Measurements from ENCODE around the gene SIL1. TPM values are rescaled to one million over a fixed set of nuclear protein-coding genes. Genes with fewer than 3 reads are reported as not detected.
"Not testable (repeated sequence)": the region's sequence is repeated elsewhere in the genome, so short reads cannot be mapped to it uniquely, and the experiment has no call there.

SIL1 gene
- total RNA-seq, 1 donor from 2014 or later = 26.1 TPM

GRCh38 chr5:139049780-139050179 is 148.4 kb downstream of the SIL1 start:
- Histone ChIP-seq H3K27me3 (ENCODE audit: control insufficient read depth in 3 of 3, insufficient read depth in 3 of 3, low read length in 3 of 3) (no peaks in the 10 kb centered on the region), H3K9me3 (ENCODE audit: control insufficient read depth in 3 of 3, low read length in 3 of 3) (no peaks in the 10 kb centered on the region), H3K4me1 (ENCODE audit: control insufficient read depth in 3 of 3, insufficient read depth in 3 of 3, low read length in 3 of 3) (peaks cover 4 to 12% (median 9%) of the 10 kb centered on the region in 3 donors), H3K36me3 (ENCODE audit: control insufficient read depth in 3 of 3, insufficient read depth in 3 of 3, low read length in 3 of 3) (peaks cover 0 to 2% (median 0%) of the 10 kb centered on the region in 3 donors), H3K4me3 (ENCODE audit: low read length in 3 of 3) (no peak overlapping the region), H3K27ac (ENCODE audit: low read depth, low read length) (no peak overlapping the region), H3K9ac (ENCODE audit: low read depth in 1 of 3, low read length in 3 of 3) (no peak overlapping the region)

GRCh38 chr5:139046551-139046950 is 151.6 kb downstream of the SIL1 start:
- Histone ChIP-seq H3K36me3 (ENCODE audit: control insufficient read depth in 3 of 3, insufficient read depth in 3 of 3, low read length in 3 of 3) (peaks cover 0 to 2% (median 0%) of the 10 kb centered on the region in 3 donors), H3K4me3 (ENCODE audit: low read length in 3 of 3) (no peak overlapping the region), H3K27me3 (ENCODE audit: control insufficient read depth in 3 of 3, insufficient read depth in 3 of 3, low read length in 3 of 3) (no peaks in the 10 kb centered on the region), H3K27ac (ENCODE audit: low read depth, low read length) (no peak overlapping the region), H3K9ac (ENCODE audit: low read depth in 1 of 3, low read length in 3 of 3) (no peak overlapping the region), H3K9me3 (ENCODE audit: control insufficient read depth in 3 of 3, low read length in 3 of 3) (no peaks in the 10 kb centered on the region), H3K4me1 (ENCODE audit: control insufficient read depth in 3 of 3, insufficient read depth in 3 of 3, low read length in 3 of 3) (peaks cover 4 to 8% (median 6%) of the 10 kb centered on the region in 3 donors)

DNA sequence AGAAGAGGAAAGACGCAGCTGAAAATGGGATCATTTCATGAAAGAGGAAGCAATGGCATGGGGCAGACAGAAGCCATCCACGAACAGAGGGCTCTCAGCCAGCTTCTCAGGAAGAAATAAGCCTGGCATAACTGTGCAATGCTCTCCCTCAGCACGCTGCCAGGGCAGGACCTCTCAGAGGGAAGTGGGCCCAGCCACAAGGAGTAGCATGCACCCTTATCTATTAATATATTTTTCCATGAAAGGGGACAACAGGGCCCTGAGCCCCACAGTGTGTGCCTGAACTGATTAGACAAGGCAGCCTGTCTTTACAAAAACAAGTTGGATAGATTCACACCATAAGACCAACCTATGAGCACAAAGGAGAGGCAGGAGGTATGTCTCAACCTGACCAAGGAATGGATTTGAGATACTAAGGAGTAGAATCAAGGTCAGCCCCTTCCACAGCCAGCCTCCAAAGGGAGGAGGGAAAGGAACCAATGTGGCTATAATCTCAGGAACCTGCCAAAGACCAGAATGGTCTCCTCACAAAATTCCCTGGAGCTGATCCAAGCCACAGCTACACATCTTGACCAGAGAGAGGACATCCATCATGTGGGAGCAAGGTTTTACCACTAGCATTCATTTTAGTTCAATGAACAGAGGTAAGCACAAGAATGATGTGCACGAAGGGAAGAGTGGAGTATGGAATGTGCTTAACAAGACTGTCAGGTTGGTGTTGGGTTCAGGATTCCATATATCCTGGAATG is 154.8 kb downstream of the SIL1 start:
- H3K36me3 ChIP-seq (ENCODE audit: control insufficient read depth in 3 of 3, insufficient read depth in 3 of 3, low read length in 3 of 3) = peaks cover 0 to 4% (median 0%) of the 10 kb centered on the region in 3 donors

GRCh38 chr5:139040081-139040480 is 158.1 kb downstream of the SIL1 start:
- Histone ChIP-seq H3K27me3 (ENCODE audit: control insufficient read depth in 3 of 3, insufficient read depth in 3 of 3, low read length in 3 of 3) (no peaks in the 10 kb centered on the region), H3K36me3 (ENCODE audit: control insufficient read depth in 3 of 3, insufficient read depth in 3 of 3, low read length in 3 of 3) (peaks cover 0 to 4% (median 0%) of the 10 kb centered on the region in 3 donors), H3K27ac (ENCODE audit: low read depth, low read length) (no peak overlapping the region), H3K9me3 (ENCODE audit: control insufficient read depth in 3 of 3, low read length in 3 of 3) (no peaks in the 10 kb centered on the region), H3K4me3 (ENCODE audit: low read length in 3 of 3) (no peak overlapping the region), H3K4me1 (ENCODE audit: control insufficient read depth in 3 of 3, insufficient read depth in 3 of 3, low read length in 3 of 3) (no peaks in the 10 kb centered on the region), H3K9ac (ENCODE audit: low read depth in 1 of 3, low read length in 3 of 3) (no peak overlapping the region)

More for the DNA sequence above, 154.8 kb downstream of the SIL1 start:
- no peaks in the 10 kb centered on the region for H3K27me3 ChIP-seq (ENCODE audit: control insufficient read depth in 3 of 3, insufficient read depth in 3 of 3, low read length in 3 of 3)
- H3K9me3 ChIP-seq (ENCODE audit: control insufficient read depth in 3 of 3, low read length in 3 of 3) = no peaks in the 10 kb centered on the region
- H3K9ac ChIP-seq (ENCODE audit: low read depth in 1 of 3, low read length in 3 of 3) = no peak overlapping the region
- H3K4me3 ChIP-seq (ENCODE audit: low read length in 3 of 3) = no peak overlapping the region
- H3K27ac ChIP-seq (ENCODE audit: low read depth, low read length) = no peak overlapping the region
- no peaks in the 10 kb centered on the region for H3K4me1 ChIP-seq (ENCODE audit: control insufficient read depth in 3 of 3, insufficient read depth in 3 of 3, low read length in 3 of 3)

- no peak overlapping the region for H3K9ac ChIP-seq (ENCODE audit: low read depth in 1 of 3, low read length in 3 of 3)
- no peak overlapping the region for H3K27ac ChIP-seq (ENCODE audit: low read depth, low read length)
- peaks cover 0 to 4% (median 0%) of the 10 kb centered on the region in 3 donors for H3K36me3 ChIP-seq (ENCODE audit: control insufficient read depth in 3 of 3, insufficient read depth in 3 of 3, low read length in 3 of 3)
- H3K4me1 ChIP-seq (ENCODE audit: control insufficient read depth in 3 of 3, insufficient read depth in 3 of 3, low read length in 3 of 3) = no peaks in the 10 kb centered on the region
- no peaks in the 10 kb centered on the region for H3K9me3 ChIP-seq (ENCODE audit: control insufficient read depth in 3 of 3, low read length in 3 of 3)
- H3K27me3 ChIP-seq (ENCODE audit: control insufficient read depth in 3 of 3, insufficient read depth in 3 of 3, low read length in 3 of 3) = no peaks in the 10 kb centered on the region
- H3K4me3 ChIP-seq (ENCODE audit: low read length in 3 of 3) = no peak overlapping the region
These were observed 159.4 kb downstream of the SIL1 start for GRCh38 chr5:139038613-139039305.

GRCh38 chr5:139037732-139038131 is 160.4 kb downstream of the SIL1 start:
- no peak overlapping the region for H3K9ac ChIP-seq (ENCODE audit: low read depth in 1 of 3, low read length in 3 of 3)
- no peaks in the 10 kb centered on the region for H3K4me1 ChIP-seq (ENCODE audit: control insufficient read depth in 3 of 3, insufficient read depth in 3 of 3, low read length in 3 of 3)
- peaks cover 0 to 4% (median 0%) of the 10 kb centered on the region in 3 donors for H3K36me3 ChIP-seq (ENCODE audit: control insufficient read depth in 3 of 3, insufficient read depth in 3 of 3, low read length in 3 of 3)
- no peaks in the 10 kb centered on the region for H3K9me3 ChIP-seq (ENCODE audit: control insufficient read depth in 3 of 3, low read length in 3 of 3)
- no peak overlapping the region for H3K4me3 ChIP-seq (ENCODE audit: low read length in 3 of 3)
- no peak overlapping the region for H3K27ac ChIP-seq (ENCODE audit: low read depth, low read length)
- no peaks in the 10 kb centered on the region for H3K27me3 ChIP-seq (ENCODE audit: control insufficient read depth in 3 of 3, insufficient read depth in 3 of 3, low read length in 3 of 3)

GRCh38 chr5:139036332-139036731 is 161.8 kb downstream of the SIL1 start:
- H3K36me3 ChIP-seq (ENCODE audit: control insufficient read depth in 3 of 3, insufficient read depth in 3 of 3, low read length in 3 of 3); H3K27me3 ChIP-seq (ENCODE audit: control insufficient read depth in 3 of 3, insufficient read depth in 3 of 3, low read length in 3 of 3); H3K4me1 ChIP-seq (ENCODE audit: control insufficient read depth in 3 of 3, insufficient read depth in 3 of 3, low read length in 3 of 3); H3K27ac ChIP-seq (ENCODE audit: low read depth, low read length); H3K9me3 ChIP-seq (ENCODE audit: control insufficient read depth in 3 of 3, low read length in 3 of 3); H3K9ac ChIP-seq (ENCODE audit: low read depth in 1 of 3, low read length in 3 of 3); H3K4me3 ChIP-seq (ENCODE audit: low read length in 3 of 3): not testable (repeated sequence)

- Histone ChIP-seq H3K4me3 (ENCODE audit: low read length in 3 of 3) (no peak overlapping the region), H3K36me3 (ENCODE audit: control insufficient read depth in 3 of 3, insufficient read depth in 3 of 3, low read length in 3 of 3) (no peaks in the 10 kb centered on the region), H3K27ac (ENCODE audit: low read depth, low read length) (no peak overlapping the region), H3K4me1 (ENCODE audit: control insufficient read depth in 3 of 3, insufficient read depth in 3 of 3, low read length in 3 of 3) (peaks cover 0 to 3% (median 0%) of the 10 kb centered on the region in 3 donors), H3K27me3 (ENCODE audit: control insufficient read depth in 3 of 3, insufficient read depth in 3 of 3, low read length in 3 of 3) (no peaks in the 10 kb centered on the region), H3K9me3 (ENCODE audit: control insufficient read depth in 3 of 3, low read length in 3 of 3) (no peaks in the 10 kb centered on the region), H3K9ac (ENCODE audit: low read depth in 1 of 3, low read length in 3 of 3) (no peak overlapping the region)
These were observed 171.0 kb downstream of the SIL1 start for GRCh38 chr5:139027150-139027549.

GRCh38 chr5:139025651-139026050 is 172.5 kb downstream of the SIL1 start:
- H3K4me3 ChIP-seq (ENCODE audit: low read length in 3 of 3) = no peak overlapping the region
- H3K9me3 ChIP-seq (ENCODE audit: control insufficient read depth in 3 of 3, low read length in 3 of 3) = no peaks in the 10 kb centered on the region
- no peaks in the 10 kb centered on the region for H3K27me3 ChIP-seq (ENCODE audit: control insufficient read depth in 3 of 3, insufficient read depth in 3 of 3, low read length in 3 of 3)
- no peak overlapping the region for H3K9ac ChIP-seq (ENCODE audit: low read depth in 1 of 3, low read length in 3 of 3)
- peaks cover 0 to 6% (median 5%) of the 10 kb centered on the region in 3 donors for H3K36me3 ChIP-seq (ENCODE audit: control insufficient read depth in 3 of 3, insufficient read depth in 3 of 3, low read length in 3 of 3)
- no peak overlapping the region for H3K27ac ChIP-seq (ENCODE audit: low read depth, low read length)
- peaks cover 0 to 3% (median 0%) of the 10 kb centered on the region in 3 donors for H3K4me1 ChIP-seq (ENCODE audit: control insufficient read depth in 3 of 3, insufficient read depth in 3 of 3, low read length in 3 of 3)

GRCh38 chr5:139023286-139023685 is 174.9 kb downstream of the SIL1 start:
- Histone ChIP-seq H3K9ac (ENCODE audit: low read depth in 1 of 3, low read length in 3 of 3) (no peak overlapping the region), H3K9me3 (ENCODE audit: control insufficient read depth in 3 of 3, low read length in 3 of 3) (no peaks in the 10 kb centered on the region), H3K27me3 (ENCODE audit: control insufficient read depth in 3 of 3, insufficient read depth in 3 of 3, low read length in 3 of 3) (no peaks in the 10 kb centered on the region), H3K36me3 (ENCODE audit: control insufficient read depth in 3 of 3, insufficient read depth in 3 of 3, low read length in 3 of 3) (peaks cover 8 to 26% (median 20%) of the 10 kb centered on the region in 3 donors), H3K27ac (ENCODE audit: low read depth, low read length) (no peak overlapping the region), H3K4me3 (ENCODE audit: low read length in 3 of 3) (no peak overlapping the region), H3K4me1 (ENCODE audit: control insufficient read depth in 3 of 3, insufficient read depth in 3 of 3, low read length in 3 of 3) (peaks cover 0 to 3% (median 0%) of the 10 kb centered on the region in 3 donors)

Data from skeletal muscle tissue (tissue), 4 donors.